GM21576 (cell line): ENCODE results near the gene ANKRD37.
A peak's percentile ranks its signal among the peaks of the same experiment; 100 is the strongest.
"Not testable (repeated sequence)": the region's sequence is repeated elsewhere in the genome, so short reads cannot be mapped to it uniquely, and the experiment has no call there.

ENCODE experiments used
- ATAC-seq: cut with Tn5 transposase; IDR thresholded peaks from one replicate; pipeline ENCODE4 v1.9.1; 2021; ENCODE audit warnings: mild to moderate bottlenecking, moderate library complexity; ENCODE audit not compliant: unreplicated experiment

ANKRD37 gene, protein sequence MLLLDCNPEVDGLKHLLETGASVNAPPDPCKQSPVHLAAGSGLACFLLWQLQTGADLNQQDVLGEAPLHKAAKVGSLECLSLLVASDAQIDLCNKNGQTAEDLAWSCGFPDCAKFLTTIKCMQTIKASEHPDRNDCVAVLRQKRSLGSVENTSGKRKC

DNA sequence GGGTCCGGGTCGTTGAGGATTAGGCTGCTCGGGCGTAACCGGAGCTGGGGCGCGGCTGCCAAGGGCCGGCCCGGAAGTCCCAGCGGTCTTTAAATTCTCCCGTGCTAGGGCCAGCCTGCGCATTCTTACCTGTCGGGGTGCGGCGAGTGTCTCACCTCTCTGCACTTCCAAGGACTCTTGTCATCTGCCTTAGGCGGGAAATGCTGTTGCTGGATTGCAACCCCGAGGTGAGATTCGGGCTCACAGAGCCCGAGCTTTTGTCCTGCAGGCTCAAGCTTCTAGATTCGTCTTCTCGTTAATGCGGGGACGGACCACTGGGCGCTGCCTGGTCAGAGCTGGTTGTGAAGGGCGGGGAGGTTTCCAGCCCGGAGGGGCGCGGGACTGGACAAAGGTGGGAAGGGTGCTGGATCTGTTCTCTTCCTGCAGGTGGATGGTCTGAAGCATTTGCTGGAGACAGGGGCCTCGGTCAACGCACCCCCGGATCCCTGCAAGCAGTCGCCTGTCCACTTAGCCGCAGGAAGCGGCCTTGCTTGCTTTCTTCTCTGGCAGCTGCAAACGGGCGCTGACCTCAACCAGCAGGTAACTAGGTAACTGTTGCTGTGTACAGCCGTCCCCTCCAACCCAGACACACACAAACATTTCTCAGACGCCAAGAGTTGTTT is at the start of gene ANKRD37:
TSS of gene ANKRD37 (plus strand) at position 118 of the 662 bp plus-strand sequence. CDS start at position 201, 83 bp downstream.
- ATAC-seq: peak; percentile 2

DNA sequence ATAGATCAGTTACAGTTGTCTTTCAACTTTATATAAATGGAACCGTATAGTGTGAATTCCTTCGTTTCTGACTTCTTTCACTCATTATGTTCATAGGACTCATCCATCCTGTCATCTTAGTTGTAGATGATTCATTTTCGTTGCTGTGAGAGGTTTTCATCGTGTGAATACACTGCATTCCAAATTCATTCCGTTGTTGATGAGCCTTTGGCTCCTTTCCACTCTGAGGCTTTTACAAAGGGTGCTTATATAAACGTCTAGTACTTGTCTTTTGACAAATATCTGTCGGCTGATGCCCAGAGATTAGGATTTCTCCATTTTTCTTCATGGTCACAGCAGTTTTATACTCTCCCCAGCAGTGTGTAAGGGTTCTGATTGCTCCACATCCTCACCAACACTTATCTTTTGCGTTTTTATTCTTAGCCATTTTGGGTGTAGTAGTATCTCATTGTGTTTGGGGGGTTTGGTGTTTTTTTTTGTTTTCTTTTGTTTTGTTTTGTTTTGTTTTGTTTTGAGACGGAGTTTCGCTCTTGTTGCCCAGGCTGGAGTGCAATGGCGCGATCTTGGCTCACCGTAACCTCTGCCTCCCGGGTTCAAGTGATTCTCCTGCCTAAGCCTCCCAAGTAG is 49.6 kb upstream of the ANKRD37 start:
- ATAC-seq: no peak

DNA sequence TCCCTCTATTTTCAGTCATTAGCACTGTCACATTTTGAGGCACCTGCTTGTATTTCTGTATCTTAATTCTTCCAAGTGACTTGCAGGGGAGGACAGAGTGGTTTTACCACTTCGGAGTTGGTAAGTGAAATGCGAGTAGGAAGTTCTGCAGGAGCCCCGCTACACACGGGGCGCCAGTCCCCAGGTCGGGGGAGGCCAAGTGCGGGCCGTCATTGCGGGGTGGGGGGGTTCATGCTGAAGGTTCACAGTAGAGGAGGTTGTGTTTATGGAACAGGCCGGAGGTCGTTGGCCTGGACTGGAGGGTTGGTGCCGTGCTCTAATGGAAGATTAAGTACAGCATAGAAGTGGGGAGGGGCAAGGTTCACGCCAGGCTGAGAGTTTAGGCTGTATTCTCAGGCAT is 45.0 kb upstream of the ANKRD37 start:
- no peak for ATAC-seq

DNA sequence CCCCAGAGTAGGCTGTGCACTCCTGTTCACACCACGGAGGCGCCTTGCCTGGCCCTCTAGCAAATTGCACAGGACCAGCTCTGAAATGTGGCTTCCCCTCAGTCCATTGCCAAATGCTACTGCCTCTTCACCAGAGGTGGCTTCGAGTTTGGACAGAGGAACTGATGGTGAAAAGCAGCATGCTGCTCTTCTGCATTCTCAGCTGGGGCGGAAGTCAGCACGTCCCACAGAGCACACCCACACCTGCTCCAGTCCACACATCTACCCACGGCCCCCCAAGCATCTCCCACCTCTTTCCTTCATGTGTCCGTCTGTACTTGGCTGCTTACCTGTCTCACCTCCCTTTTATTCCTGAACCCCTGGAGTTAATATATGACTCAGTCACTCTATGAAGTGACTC is 44.4 kb upstream of the ANKRD37 start:
- no peak for ATAC-seq

DNA sequence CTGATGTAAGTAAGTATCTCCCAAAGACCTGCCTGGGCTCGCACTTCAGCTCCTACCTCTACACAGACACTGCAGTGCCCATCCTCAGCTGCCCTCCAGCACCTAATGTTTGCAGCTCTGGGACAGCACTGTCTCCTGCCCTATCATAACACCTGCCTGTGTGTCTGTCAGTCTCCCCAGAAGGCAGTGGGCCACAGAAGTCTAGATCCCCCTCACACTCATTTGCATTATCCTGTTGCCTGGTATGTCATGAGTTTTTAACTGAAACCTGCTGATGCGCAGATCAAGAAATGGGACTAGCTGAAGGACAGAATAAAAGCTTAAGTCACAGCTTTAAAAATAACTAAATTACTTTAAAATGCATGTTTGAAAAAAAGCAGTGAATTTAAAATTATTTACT is 43.9 kb upstream of the ANKRD37 start:
- ATAC-seq: no peak

DNA sequence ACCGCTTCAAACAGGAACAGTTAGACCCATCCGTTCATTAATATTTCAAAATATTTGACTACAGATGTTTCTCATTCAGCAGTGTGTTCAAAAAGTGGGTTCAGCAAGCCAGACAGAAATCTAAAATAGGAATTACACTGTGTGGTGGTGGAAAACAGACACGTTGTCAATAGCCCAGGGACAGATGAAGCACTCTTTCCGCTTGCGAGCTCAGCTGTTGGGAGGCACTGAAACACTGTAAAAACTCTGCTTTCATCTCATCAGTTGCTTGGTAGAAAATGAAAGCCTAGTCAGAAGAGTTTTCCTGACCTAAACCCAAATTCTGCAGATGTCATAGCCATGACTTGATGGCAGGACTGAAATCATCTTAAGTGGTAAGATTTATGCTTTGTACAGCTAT is 39.4 kb upstream of the ANKRD37 start:
- no peak for ATAC-seq

DNA sequence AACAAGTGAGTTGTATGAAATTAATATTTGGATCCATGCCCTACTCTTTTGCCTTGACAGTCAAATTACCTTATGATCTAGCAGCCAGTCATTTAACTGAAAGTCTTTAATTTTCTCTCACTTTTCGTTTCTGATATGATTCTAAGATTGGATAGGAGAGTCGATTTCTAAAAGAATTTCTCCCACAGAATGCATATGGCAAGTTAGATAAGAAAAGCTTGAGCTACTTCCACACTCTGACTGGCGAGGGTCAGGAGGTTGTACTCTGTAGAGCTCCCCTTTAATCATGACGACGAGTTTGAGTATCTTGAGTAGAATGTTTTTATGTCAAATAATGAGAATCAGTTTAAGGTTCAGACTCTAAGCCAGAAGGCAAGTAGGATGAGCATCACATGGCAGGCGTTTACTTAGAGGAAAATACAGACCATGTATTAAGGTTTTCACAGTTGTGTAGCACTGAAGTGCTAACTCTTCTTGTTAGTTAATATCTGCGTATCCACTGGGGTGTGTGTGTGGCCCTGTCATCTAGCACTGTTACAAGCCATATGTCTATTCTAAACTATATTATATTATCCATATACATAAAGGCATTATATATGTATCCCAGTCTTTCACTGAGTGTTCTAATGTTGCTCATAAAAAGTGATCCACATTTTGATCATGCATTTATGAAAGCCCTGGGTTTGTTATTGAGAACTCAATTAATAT is 38.8 kb upstream of the ANKRD37 start:
- no peak for ATAC-seq

DNA sequence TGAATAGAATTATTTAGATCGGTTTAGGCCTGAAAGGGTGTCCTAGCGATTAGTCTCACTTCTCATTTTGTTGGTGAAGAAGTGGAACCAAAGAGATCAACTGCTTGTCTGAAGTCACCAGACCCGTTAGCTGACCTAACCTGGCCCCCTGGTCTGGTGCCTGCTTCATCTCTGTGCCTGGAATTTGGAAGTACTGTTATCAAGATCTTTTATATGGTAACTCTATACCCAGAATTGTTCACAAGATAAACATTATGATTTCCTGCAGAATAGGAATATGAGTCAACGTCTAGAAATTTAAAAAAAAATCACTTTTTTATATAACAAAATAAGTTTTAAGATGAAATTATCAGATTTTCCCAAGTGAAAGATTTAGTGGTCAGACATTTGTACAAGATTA is 38.1 kb upstream of the ANKRD37 start:
- ATAC-seq: no peak

DNA sequence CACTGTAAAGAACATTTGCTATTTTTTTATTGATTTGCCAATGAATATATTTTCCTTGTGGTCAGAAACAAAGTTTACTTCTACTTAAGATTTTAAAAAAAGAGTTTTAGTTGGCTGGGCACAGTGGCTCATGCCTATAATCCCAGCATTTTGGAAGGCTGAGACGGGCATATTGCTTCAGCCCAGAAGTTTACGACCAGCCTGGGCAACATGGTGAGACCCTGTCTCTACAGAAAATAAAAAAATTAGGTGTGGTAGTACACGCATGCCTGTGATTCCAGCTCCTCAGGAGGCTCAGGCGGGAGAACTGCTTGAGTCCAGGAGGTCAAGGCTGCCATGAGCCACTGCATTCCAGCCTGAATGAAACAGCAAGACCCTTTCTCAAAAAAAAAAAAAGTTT is 37.7 kb upstream of the ANKRD37 start:
- ATAC-seq: no peak

DNA sequence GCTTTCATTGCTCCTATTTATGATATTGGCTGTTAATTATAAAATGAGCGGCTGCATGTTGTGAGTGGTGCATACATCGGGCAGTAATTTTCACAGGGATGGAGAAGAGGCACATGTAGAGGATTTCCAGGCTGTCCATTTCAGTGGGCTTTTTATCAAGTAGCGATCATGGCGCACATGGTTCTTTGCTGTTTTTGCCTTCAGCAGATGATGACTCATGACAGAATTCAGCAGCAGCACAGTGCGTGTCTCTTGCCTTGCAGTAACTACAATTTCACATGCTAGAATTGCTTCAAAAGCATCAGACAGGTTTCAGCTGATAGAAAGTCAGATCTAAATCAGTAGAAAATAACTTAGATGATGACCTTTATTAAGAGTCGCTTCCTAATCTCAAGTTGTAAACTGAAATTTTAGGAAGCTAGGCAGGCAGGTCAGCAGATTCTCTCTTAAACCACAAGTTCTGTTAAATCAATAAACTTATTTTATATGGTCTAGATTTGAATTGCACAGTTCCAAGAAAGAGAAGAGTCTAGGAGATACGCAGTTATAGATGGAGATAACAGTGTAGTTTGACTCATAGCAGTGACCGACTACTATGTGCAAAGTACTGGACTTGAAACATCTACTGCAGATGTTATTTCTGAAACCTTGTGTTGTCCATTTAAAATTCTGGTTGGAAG is 36.7 kb upstream of the ANKRD37 start:
- ATAC-seq: no peak

DNA sequence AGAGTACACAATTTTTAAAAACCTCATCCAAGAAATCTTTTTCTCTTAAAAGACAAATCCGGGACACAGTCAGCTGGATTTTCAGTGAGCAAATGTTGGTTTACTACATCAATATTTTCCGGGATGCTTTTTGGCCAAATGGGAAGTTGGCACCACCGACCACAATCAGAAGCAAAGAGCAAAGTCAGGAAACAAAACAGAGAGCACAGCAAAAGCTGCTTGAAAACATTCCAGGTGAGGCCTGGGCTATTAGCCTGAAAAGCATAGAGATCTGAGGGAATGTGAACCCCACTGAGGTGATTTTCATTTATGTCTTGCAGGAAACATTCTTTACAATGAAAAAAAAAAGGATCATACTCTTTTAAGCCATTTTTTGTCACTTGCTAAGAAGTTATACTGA is 34.8 kb upstream of the ANKRD37 start:
- ATAC-seq: no peak

DNA sequence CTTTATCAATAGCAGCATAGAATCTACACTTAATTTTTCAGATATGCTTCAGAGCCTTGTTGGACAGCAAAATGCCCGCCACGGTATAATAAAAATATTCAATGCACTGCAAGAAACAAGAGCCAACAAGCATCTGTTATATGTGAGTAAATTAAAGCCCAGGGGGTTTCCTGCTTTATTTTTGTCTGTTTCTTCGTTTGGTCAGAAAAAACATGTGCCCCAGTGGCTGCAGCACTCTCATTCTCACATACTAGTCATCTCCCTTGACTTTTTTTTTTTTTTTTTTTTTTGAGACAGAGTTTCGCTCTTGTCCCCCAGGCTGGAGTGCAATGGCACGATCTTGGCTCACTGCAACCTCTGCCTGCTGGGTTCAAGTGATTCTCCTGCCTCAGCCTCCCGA is 34.1 kb upstream of the ANKRD37 start:
- ATAC-seq: not testable (repeated sequence)

DNA sequence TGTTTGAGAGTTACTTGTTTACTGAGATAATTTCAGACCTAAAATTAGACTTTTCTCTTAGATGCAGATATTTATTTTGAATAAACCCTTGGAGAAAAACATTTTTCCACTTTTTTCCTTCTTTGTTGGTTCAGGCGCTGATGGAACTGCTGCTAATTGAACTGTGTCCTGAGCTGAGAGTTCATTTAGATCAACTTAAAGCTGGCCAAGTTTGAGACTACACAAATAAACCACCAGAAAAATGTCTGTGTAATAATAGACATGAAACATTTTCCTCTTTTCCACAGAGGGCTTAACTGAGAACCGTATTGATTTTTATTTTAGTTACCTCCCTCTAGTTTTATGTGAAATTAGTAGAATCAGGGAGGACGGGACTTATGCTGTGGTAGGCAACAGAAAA is 33.4 kb upstream of the ANKRD37 start:
- no peak for ATAC-seq

DNA sequence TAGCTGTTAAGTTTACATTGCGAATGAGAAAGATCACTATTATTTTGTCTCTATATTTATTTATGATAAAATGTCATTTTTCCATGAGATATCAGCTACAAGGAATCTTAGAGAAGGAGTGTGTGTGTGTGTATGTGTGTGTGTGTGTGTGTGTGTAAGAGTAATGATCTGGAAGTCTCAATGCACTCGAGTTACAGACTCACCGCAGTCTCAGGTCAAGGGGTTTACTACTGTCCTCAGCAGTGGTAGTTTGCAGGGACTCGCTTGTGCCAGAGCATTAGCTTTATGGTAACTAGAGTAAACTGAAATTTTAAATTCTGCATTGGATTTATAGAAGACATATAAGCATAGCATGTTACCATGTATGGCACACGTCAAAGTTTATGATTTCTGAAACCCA is 31.8 kb upstream of the ANKRD37 start:
- no peak for ATAC-seq

DNA sequence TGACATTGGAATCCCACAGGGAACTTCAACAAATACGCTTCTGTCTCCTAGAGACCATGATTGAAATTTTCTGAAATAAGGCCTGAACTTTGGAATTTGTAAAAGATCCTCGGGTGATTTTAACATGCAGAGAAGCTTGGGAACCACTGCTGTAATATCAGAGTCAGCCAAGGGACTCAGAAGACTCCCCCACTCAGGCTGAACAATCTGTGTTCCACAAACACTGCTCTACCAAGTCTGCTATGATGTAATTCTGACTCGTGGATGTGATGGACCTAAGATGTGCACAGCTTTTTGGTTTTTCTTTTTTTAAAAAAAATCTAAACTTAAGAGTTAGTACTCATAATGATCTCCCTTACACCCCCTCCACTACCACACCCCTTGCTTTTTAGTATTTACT is 26.9 kb upstream of the ANKRD37 start:
- ATAC-seq: no peak

DNA sequence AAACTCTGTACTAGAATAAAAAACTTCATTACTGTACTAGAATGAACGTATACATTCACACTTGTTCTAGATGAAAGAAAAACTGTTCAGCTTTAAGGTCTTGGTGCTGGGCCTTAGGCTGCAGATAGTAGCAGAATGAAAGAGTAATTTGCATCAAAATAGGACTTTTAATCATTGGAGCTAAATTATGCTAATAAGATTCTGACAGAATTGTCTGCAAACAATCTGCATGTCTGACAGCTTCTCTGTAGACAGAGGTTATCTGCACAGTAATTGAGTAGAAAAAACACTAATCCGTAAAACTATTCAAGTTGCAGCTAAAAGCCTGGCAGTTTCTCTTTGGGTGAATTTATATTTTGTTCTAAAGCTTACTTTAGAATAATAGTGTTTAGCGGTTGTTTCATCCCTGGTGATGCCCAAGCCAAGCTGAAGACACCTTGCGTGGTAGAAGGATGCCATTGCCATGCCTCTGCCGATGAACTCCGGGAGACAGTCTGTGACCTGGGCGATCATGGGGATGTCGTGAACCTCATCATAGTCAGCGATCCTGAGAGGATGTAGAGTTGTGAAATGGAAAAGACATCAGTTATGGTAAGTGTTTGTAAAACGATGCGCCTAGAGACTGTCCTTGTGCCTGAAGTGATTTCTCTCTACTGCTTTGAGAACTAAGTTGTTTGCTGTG is 26.2 kb upstream of the ANKRD37 start:
- no peak for ATAC-seq

DNA sequence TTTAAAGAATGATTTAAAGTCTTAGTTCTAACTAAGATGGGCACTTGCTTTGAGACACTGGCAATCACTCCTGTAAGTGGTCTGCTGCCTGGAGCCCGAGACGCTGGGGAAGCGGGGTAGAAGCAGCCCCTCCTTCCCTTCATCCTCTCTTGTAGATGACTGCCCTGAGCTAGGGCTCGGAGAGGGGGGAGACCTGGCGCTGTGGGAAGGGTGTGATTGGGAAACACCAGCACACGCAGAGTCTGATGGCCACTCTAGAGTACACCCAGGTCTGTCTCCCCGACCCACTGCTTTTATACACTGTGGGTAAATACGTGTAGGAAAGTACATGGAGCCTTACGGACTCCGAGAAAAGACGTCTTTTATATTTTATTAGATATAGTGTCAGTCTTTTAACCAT is 24.9 kb upstream of the ANKRD37 start:
- no peak for ATAC-seq

DNA sequence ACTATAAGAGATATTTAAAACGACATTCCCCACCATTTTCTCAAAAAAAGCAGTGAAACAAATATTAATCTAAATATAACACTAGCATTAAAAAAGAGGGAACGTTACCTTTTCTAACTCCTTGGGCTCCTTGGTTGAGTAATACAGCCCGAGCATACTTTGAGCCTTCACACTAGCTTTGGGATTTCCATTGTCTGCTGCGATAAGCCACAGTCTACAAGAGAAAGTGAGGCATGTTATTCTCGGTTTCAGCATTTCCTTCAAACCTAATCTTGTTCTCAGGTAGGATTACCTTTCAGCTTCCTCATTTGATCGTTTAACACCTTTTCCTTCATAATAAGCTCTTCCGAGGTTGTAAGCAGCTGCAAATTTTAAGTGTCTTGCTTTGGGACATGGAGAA is 22.6 kb upstream of the ANKRD37 start:
- no peak for ATAC-seq

DNA sequence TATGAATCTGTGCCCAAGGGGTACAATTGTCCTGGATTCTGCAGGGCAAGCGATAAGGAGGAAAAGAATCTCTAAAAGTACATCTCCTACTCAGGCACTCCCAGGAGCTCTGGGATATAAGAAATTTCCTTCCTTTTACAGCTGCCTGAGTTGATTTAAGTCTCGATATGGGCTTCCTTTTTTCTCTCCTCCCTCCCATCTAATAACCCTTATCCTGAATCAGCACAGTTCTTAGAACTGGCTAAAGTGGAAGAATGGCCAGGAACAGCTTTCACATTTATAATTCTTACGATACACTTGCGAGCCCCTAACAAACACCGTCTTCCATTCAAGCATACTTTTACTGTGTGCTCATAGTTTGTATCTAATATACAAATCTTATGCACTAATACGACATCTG is 22.1 kb upstream of the ANKRD37 start:
- ATAC-seq: no peak

DNA sequence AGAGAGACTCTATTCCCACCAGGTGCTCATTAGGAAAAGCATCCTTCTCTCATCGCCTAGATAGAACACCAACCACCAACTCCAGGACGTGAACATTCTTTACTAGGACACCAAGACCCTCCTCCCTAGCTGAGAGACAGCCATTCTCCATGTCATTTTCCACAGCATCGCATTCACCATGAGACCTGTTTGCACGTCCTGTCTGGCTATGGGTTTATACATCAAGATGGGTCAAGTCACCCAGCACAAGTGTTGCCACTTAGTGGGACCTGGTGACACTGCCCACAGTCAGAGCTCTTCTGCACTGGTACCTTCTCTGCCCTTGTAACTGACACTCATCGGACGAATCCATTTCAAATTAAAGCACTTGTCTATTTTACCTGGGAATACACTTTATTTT is 18.4 kb upstream of the ANKRD37 start:
- no peak for ATAC-seq
